Left lung (tissue), 10 donors: ENCODE data around the gene HOXC10. TPM values are rescaled to one million over a fixed set of nuclear protein-coding genes. Genes with fewer than 3 reads are reported as not detected.
A peak's percentile ranks its signal among the peaks of the same experiment; 100 is the strongest.

Experiments used
- ATAC-seq: fragments of 200-7000 bp; cut with Tn5 transposase; one replicate; pipeline ENCODE4 v1.9.1; 2020; ENCODE audit warnings: moderate library complexity
- DNase-seq, 4 donors: peaks; one replicate each; pipeline ENCODE4 v3.0.0-alpha.2; 2013 to 2020
- H3K27ac ChIP-seq, 2 donors: fragments of 200-600 bp; sonication (generic) in 1 of 2; one replicate each; pipeline versions ENCODE4 v1.5.0 to v1.8.0; 2020 to 2021
- H3K27me3 ChIP-seq, 2 donors: fragments of 200-600 bp; sonication (generic) in 1 of 2; one replicate each; pipeline versions ENCODE4 v1.5.0 to v1.8.0; 2020 to 2021
- H3K36me3 ChIP-seq, 2 donors: fragments of 200-600 bp; sonication (generic) in 1 of 2; one replicate each; pipeline versions ENCODE4 v1.5.0 to v1.8.0; 2020 to 2021
- H3K4me1 ChIP-seq, 2 donors: fragments of 200-600 bp; one replicate each; pipeline ENCODE4 v1.8.0; 2021
- H3K4me3 ChIP-seq, 2 donors: fragments of 200-600 bp; sonication (generic) in 1 of 2; one replicate each; pipeline versions ENCODE4 v1.5.0 to v1.8.0; 2020 to 2021; ENCODE audit warnings: mild to moderate bottlenecking in 1 of 2
- H3K9me3 ChIP-seq, 2 donors: fragments of 200-600 bp; sonication (generic) in 1 of 2; one replicate each; pipeline versions ENCODE4 v1.5.0 to v1.8.0; 2020 to 2021
- intact Hi-C, 2 donors: fragments of 100-400 bp; cut with DNase I; formaldehyde crosslinking; loops; one replicate each; pipeline versions ENCODE4 v1.11.2 to v1.14.2; 2022
- polyA plus RNA-seq, 6 donors: library from polyadenylated mRNA; unstranded; fragments of 120-200 nt; gene quantifications; one replicate each; pipeline ENCODE4 v1.2.1, GENCODE V29; 2013; ENCODE audit not compliant: insufficient read length in 6 of 6
- total RNA-seq, 2 donors: library from RNA; stranded (reverse); fragmentation: NEBNext Ultra II Directional; extraction: Animal tissue kit (Norgen Biotek cat#: 25700); gene quantifications; one replicate each; pipeline ENCODE4 v1.2.1, GENCODE V29; 2021
- TF ChIP-seq, protein P1 (sequence below), 2 donors: fragments of 200-600 bp; sonication (generic) in 1 of 2; IDR thresholded peaks; one replicate each; pipeline versions ENCODE4 v1.5.0 to v1.8.0; 2021; ENCODE audit warnings: antibody characterized with exemption in 2 of 2
- donor health status: DM: no; HTN: yes; CAD: no.
- donor health status: DM: no; HTN: no; CAD: no.

The HOXC10 gene
- total and polyA plus RNA-seq, 8 donors = 0.15 to 0.52 (median 0.31) TPM; not detected in 3

DNA sequence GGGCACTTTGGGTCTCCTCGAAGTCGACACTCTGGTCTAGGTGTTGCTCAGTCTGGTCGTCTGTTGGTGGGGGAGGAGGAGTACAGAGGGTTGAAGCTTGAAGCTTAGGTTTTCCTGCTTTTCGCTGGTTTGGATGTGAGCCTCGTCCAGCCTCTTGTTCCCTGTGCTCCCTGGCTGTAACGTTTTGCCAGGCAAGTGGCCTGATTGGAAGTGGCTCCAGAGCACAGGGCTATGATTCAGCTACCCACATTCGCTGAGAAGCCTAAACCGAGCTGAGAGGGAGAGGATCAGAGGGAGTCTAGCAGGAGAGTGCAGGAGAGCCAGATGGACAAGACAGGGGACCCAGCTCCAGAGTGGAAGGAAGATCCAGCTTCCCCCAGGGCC is 6.1 kb downstream of the HOXC10 start:
- peaks cover 13 to 31% of the 10 kb centered on the region in 2 donors for H3K4me1 ChIP-seq
- ATAC-seq = no peak
- intact Hi-C loops = no loop called here

DNA sequence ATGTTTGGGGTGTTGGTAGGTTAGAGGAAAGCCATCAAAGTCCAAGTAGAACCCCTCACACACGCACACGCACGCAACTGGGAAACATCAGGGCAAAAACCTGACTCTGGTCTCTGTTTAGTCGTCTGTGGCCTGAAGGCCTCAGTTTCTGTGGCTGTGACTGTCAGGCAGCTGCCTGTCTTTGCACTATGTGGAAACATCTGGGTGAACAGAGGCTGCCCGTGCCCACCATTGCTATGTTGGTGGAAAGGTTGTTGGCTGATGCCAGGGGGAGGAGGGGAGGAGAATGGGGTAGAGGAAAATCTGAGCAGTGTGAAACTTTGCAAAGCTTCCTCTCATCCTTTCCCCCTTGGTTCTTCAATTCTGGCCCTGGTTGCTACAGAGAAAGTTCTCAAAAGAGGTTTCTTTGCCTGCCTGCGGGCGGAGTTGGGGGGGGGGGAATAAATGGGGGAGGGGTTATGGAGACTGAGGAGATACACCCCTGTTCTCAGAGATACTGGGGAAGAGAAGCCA is 7.5 kb downstream of the HOXC10 start:
- no peak for ATAC-seq
- TF ChIP-seq, protein P1, sequence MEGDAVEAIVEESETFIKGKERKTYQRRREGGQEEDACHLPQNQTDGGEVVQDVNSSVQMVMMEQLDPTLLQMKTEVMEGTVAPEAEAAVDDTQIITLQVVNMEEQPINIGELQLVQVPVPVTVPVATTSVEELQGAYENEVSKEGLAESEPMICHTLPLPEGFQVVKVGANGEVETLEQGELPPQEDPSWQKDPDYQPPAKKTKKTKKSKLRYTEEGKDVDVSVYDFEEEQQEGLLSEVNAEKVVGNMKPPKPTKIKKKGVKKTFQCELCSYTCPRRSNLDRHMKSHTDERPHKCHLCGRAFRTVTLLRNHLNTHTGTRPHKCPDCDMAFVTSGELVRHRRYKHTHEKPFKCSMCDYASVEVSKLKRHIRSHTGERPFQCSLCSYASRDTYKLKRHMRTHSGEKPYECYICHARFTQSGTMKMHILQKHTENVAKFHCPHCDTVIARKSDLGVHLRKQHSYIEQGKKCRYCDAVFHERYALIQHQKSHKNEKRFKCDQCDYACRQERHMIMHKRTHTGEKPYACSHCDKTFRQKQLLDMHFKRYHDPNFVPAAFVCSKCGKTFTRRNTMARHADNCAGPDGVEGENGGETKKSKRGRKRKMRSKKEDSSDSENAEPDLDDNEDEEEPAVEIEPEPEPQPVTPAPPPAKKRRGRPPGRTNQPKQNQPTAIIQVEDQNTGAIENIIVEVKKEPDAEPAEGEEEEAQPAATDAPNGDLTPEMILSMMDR (IDR thresholded peaks at IDR 0.05) = no peak
- Histone ChIP-seq H3K9me3 (no peaks in the 10 kb centered on the region), H3K4me1 (peaks cover 11 to 32% of the 10 kb centered on the region in 2 donors), H3K27ac (no peak overlapping the region), H3K36me3 (no peaks in the 10 kb centered on the region), H3K4me3 (no peak overlapping the region), H3K27me3 (peaks cover 100% of the 10 kb centered on the region in 2 donors)
- intact Hi-C loops = no loop called here
- DNase-seq = no peak

More for the DNA sequence above, 6.1 kb downstream of the HOXC10 start:
- peaks cover 100% of the 10 kb centered on the region in 2 donors for H3K27me3 ChIP-seq
- DNase-seq = no peak
- no peaks in the 10 kb centered on the region for H3K36me3 ChIP-seq
- no peaks in the 10 kb centered on the region for H3K9me3 ChIP-seq
- TF ChIP-seq, protein P1 (IDR thresholded peaks at IDR 0.05) = no peak
- H3K27ac ChIP-seq = no peak overlapping the region
- H3K4me3 ChIP-seq = no peak overlapping the region

DNA sequence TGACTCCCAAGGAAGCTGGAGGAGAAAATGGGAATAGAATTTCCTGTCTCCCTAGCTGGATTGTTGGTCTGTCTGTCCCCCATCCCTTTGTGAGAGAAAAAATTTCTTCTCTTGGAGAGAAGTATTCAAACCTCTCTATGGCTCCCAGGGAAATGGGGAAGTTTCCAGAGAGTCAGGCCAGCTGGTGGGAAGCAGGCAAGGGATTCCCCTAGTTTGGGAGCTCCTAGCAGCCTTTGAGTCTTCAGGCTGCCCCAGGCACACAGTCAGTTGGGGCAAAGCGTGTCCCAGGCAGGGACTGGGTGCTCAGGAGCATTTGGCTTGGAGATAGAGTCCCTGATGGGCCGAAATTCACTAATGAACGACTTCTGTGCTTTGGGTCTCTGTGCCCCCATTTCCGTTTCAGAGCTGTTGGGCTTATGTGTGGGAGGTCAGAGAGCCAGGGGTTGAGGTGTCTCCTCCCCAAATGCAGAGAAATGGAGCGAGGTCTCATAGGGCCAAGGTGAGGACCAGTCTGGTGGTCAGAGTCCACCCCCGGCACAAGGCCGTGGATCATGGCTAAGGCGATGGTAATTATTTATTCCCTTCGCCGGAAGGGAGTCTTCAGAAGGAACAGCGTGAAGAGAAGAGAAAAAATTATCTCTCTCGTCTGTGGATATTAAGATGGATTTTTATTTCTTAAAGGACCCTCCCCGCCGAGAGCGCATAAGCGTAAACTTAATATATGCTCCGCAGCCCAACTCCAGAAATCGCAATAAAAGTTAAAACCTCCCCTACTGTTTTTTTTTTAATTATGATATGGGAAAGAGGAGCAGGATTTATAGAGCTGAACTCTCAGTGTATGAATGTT is 8.4 kb downstream of the HOXC10 start:
- H3K36me3 ChIP-seq = no peaks in the 10 kb centered on the region
- H3K4me3 ChIP-seq = no peak overlapping the region
- H3K4me1 ChIP-seq = peaks cover 11 to 32% of the 10 kb centered on the region in 2 donors
- DNase-seq (peak in 1 of 4 donors; percentile 2), ATAC-seq (no peak)
- H3K27ac ChIP-seq = no peak overlapping the region
- peaks cover 100% of the 10 kb centered on the region in 2 donors for H3K27me3 ChIP-seq
- intact Hi-C loops = no loop called here
- TF ChIP-seq, protein P1 (IDR thresholded peaks at IDR 0.05) = no peak
- H3K9me3 ChIP-seq = no peaks in the 10 kb centered on the region

DNA sequence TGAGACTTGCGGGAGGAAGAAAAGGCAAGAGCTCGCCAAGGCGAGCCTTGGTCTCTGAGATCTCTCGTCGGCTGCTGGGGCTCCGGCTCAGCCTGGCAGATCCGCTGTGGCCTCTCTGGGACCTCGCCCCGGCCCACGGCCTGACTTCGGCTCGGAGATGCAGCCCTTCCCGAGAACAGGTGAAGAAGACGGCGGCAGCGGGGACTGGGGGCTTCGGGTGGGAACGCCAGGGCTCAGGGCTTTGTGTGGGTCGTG is 9.0 kb downstream of the HOXC10 start:
- no peak overlapping the region for H3K27ac ChIP-seq
- H3K4me1 ChIP-seq = peaks cover 11 to 32% of the 10 kb centered on the region in 2 donors
- no peaks in the 10 kb centered on the region for H3K9me3 ChIP-seq
- H3K36me3 ChIP-seq = no peaks in the 10 kb centered on the region
- intact Hi-C loops = no loop called here
- peaks cover 100% of the 10 kb centered on the region in 2 donors for H3K27me3 ChIP-seq
- H3K4me3 ChIP-seq = no peak overlapping the region
- ATAC-seq (no peak), DNase-seq (peak in 1 of 4 donors; percentile 78)
- TF ChIP-seq, protein P1 (IDR thresholded peaks at IDR 0.05) = no peak

DNA sequence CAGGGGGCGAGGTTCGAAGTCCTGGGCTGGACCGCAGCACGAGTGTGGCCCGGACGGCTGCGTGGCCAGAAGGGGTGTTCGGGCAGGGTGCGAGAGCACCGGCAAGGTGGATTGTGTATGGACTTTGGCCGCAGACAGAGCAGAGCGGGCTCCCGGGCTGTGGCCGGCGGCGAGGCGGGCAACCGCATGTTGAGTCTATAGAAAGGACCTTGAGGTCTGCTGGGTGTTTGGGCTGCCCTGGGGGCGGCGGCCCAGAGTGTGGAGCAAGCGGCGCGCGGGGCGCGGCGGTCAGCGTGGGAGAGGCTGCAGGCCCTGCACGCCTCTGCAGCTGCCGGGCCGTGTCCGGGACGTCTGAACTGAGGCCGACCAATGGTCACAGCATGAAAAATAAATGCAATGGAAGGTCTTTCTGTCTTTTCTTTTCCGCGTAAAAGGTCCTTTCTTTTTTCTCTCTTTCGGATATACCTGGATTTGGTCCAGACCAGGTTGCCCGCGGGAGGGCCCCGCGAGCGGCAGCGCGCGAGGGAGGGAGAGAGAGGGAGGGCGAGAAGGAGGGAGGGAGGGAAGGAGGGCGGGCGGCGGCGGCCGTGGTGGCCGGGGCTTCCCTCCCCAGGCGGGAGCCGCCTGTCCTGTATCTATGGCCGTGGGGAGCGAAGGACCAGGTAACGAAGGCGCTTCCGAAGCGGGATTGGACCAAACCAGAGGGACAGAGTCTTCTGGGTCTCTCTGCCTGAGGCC is 9.5 kb downstream of the HOXC10 start:
- Histone ChIP-seq H3K36me3 (no peaks in the 10 kb centered on the region), H3K27ac (no peak overlapping the region), H3K9me3 (no peaks in the 10 kb centered on the region), H3K4me1 (peaks cover 11 to 27% of the 10 kb centered on the region in 2 donors), H3K4me3 (no peak overlapping the region), H3K27me3 (peaks cover 100% of the 10 kb centered on the region in 2 donors)
- ATAC-seq (no peak), DNase-seq (no peak)
- intact Hi-C loops = no loop called here
- TF ChIP-seq, protein P1 (IDR thresholded peaks at IDR 0.05) = no peak
